Tibial nerve (tissue), 3 donors: Measurements from ENCODE around the gene ADAMTS18.

Source experiments
- CTCF ChIP-seq, 5 experiments: fragments of 200-600 bp in 3 of 5; fragments of 450-650 bp in 2 of 5; sonication (generic) in 3 of 5; IDR thresholded peaks; one replicate each; pipeline ENCODE4 v1.5.1; 2016 to 2019; ENCODE audit warnings: antibody characterized with exemption in 5 of 5, mild to moderate bottlenecking in 3 of 5, moderate library complexity in 2 of 5
- POLR2A ChIP-seq, 2 donors: fragments of 450-650 bp; IDR thresholded peaks; one replicate each; pipeline ENCODE4 v1.6.1; 2017; ENCODE audit warnings: antibody characterized with exemption in 2 of 2, mild to moderate bottlenecking in 2 of 2, moderate library complexity in 2 of 2

GRCh38 chr16:77469634-77470033, 34.8 kb upstream of the ADAMTS18 start:
- TF ChIP-seq POLR2A (IDR thresholded peaks at IDR 0.05) (no peak), CTCF (IDR thresholded peaks at IDR 0.05) (no peak)
